Mesenteric fat pad (tissue), 1 donor: ENCODE measurements around the gene STX1B. TPM values are rescaled to one million over a fixed set of nuclear protein-coding genes. Genes with fewer than 3 reads are reported as not detected.
"Not testable (repeated sequence)": the region's sequence is repeated elsewhere in the genome, so short reads cannot be mapped to it uniquely, and the experiment has no call there.

Source experiments
- DNase-seq: peaks from one replicate; pipeline ENCODE4 v3.0.0-alpha.2; 2020; ENCODE audit warnings: low spot score
- long read RNA-seq: library from polyadenylated mRNA; unstranded; transcript quantifications from one replicate; pipeline ENCODE4 v2.0.0, GENCODE V29; 2020
- total RNA-seq: library from RNA; stranded (reverse); fragmentation: NEBNext Ultra II Directional; extraction: Animal tissue kit (Norgen Biotek cat#: 25700); gene quantifications from one replicate; pipeline ENCODE4 v1.2.1, GENCODE V29; 2021
- donor health status: DM: yes; HTN: yes; CAD: no.

STX1B gene
- 1.5 TPM for total RNA-seq
- long read RNA-seq, result 0 reads

GRCh38 chr16:31010585-31011325, at the start of gene STX1B:
STX1B (minus strand) TSS chr16:31010638; CDS start chr16:31010396, 242 bp downstream.
- no peak for DNase-seq

GRCh38 chr16:31055613-31056012, 45.2 kb upstream of the STX1B start:
- DNase-seq, result no peak

GRCh38 chr16:31052114-31052513, 41.7 kb upstream of the STX1B start:
- no peak for DNase-seq

- no peak for DNase-seq
These were observed 40.0 kb upstream of the STX1B start for GRCh38 chr16:31050280-31051030.

GRCh38 chr16:31043898-31044481, 33.6 kb upstream of the STX1B start:
- DNase-seq, result no peak

GRCh38 chr16:31043352-31043751, 32.9 kb upstream of the STX1B start:
- no peak for DNase-seq

- no peak for DNase-seq
These were observed 32.4 kb upstream of the STX1B start for GRCh38 chr16:31042866-31043265.

GRCh38 chr16:31038993-31039392, 28.6 kb upstream of the STX1B start:
- DNase-seq, result no peak

- DNase-seq, result no peak
These were observed 26.3 kb upstream of the STX1B start for GRCh38 chr16:31036691-31037090.

GRCh38 chr16:31033709-31034492, 23.5 kb upstream of the STX1B start:
- DNase-seq, result peak; percentile 96

GRCh38 chr16:31032736-31033708, 22.6 kb upstream of the STX1B start, which contains the start of gene STX4:
STX4 (plus strand) TSS chr16:31033558; CDS start chr16:31033806, 248 bp downstream.
- peak; percentile 99 for DNase-seq

- no peak for DNase-seq
These were observed 20.8 kb upstream of the STX1B start for GRCh38 chr16:31031276-31031675.

GRCh38 chr16:31029272-31029671, 18.8 kb upstream of the STX1B start:
- no peak for DNase-seq

GRCh38 chr16:31025339-31025738, 14.9 kb upstream of the STX1B start:
- no peak for DNase-seq

GRCh38 chr16:31023627-31024226, 13.3 kb upstream of the STX1B start:
- DNase-seq, result no peak

GRCh38 chr16:31023252-31023602, 12.8 kb upstream of the STX1B start:
- DNase-seq, result no peak

- DNase-seq, result no peak
These were observed 12.3 kb upstream of the STX1B start for GRCh38 chr16:31022544-31023251.

GRCh38 chr16:31020536-31020935, 10.1 kb upstream of the STX1B start:
- no peak for DNase-seq

GRCh38 chr16:31017756-31018155, 7.3 kb upstream of the STX1B start:
- DNase-seq, result not testable (repeated sequence)
